Stimulated activated effector memory CD8-positive, alpha-beta T cell treated with anti-CD3 and anti-CD28 coated beads, Interleukin-12 subunit alpha, Interleukin-12 subunit beta, amount 100 ng/mL, for 72 hours (primary cell): ENCODE results near the gene EMB.
A peak's percentile ranks its signal among the peaks of the same experiment; 100 is the strongest.
"Not testable (repeated sequence)": the region's sequence is repeated elsewhere in the genome, so short reads cannot be mapped to it uniquely, and the experiment has no call there.

Experiments used
- ATAC-seq: fragments of 150-1000 bp; cut with Tn5 transposase; 2 replicates; pipeline ENCODE4 v1.10.0; 2021
- DNase-seq, 2 donors: peaks; one replicate each; pipeline ENCODE4 v3.0.0; 2021 to 2022; ENCODE audit warnings: low spot score in 2 of 2
- H3K27ac Mint-ChIP-seq: one replicate; pipeline ENCODE4 v1.8.0; 2022; ENCODE audit warnings: mild to moderate bottlenecking, mixed read lengths
- H3K36me3 Mint-ChIP-seq: one replicate; pipeline ENCODE4 v1.8.0; 2022; ENCODE audit warnings: mild to moderate bottlenecking, mixed read lengths
- H3K4me1 Mint-ChIP-seq: one replicate; pipeline ENCODE4 v1.8.0; 2022; ENCODE audit warnings: mixed read lengths
- H3K4me3 Mint-ChIP-seq: one replicate; pipeline ENCODE4 v1.8.0; 2022; ENCODE audit warnings: mild to moderate bottlenecking, mixed read lengths
- H3K9me3 Mint-ChIP-seq: one replicate; pipeline ENCODE4 v1.8.0; 2022; ENCODE audit warnings: mixed read lengths

Gene EMB

GRCh38 chr5:50392289-50392688, 48.8 kb downstream of the EMB start:
- peaks cover 38% of the 10 kb centered on the region for H3K4me1 Mint-ChIP-seq
- peak overlapping the region; percentile 23 for H3K27ac Mint-ChIP-seq
- H3K36me3 Mint-ChIP-seq, result peaks cover 66% of the 10 kb centered on the region
- ATAC-seq, DNase-seq, H3K9me3 Mint-ChIP-seq, H3K4me3 Mint-ChIP-seq: not testable (repeated sequence)

- ATAC-seq, H3K27ac Mint-ChIP-seq, H3K4me3 Mint-ChIP-seq, H3K9me3 Mint-ChIP-seq, DNase-seq: not testable (repeated sequence)
- Mint-ChIP-seq H3K36me3 (peaks cover 56% of the 10 kb centered on the region), H3K4me1 (peaks cover 26% of the 10 kb centered on the region)
Observed at GRCh38 chr5:50384381-50384780, 56.7 kb downstream of the EMB start.

- not testable (repeated sequence) for H3K4me3 Mint-ChIP-seq, H3K27ac Mint-ChIP-seq, H3K36me3 Mint-ChIP-seq, H3K9me3 Mint-ChIP-seq, ATAC-seq, DNase-seq
- peaks cover 36% of the 10 kb centered on the region for H3K4me1 Mint-ChIP-seq
Observed at GRCh38 chr5:50376696-50377095, 64.4 kb downstream of the EMB start.

GRCh38 chr5:50369287-50370033, 71.6 kb downstream of the EMB start:
- not testable (repeated sequence) for H3K36me3 Mint-ChIP-seq, DNase-seq, H3K27ac Mint-ChIP-seq, H3K4me3 Mint-ChIP-seq, ATAC-seq
- peaks cover 10% of the 10 kb centered on the region for H3K9me3 Mint-ChIP-seq
- peaks cover 25% of the 10 kb centered on the region for H3K4me1 Mint-ChIP-seq

GRCh38 chr5:50365426-50366251, 75.4 kb downstream of the EMB start:
- DNase-seq, result no peak
- Mint-ChIP-seq H3K4me3 (no peak overlapping the region), H3K9me3 (peaks cover 10% of the 10 kb centered on the region), H3K27ac (peak overlapping the region; percentile 26), H3K4me1 (peaks cover 32% of the 10 kb centered on the region), H3K36me3 (no peaks in the 10 kb centered on the region)
- ATAC-seq, result peak; percentile 77

- Mint-ChIP-seq H3K4me1 (peaks cover 27% of the 10 kb centered on the region), H3K9me3 (peaks cover 10% of the 10 kb centered on the region), H3K27ac (peak overlapping the region; percentile 54)
- H3K4me3 Mint-ChIP-seq, ATAC-seq, DNase-seq, H3K36me3 Mint-ChIP-seq: not testable (repeated sequence)
Observed at GRCh38 chr5:50364535-50365309, 76.4 kb downstream of the EMB start.

- ATAC-seq (no peak), DNase-seq (no peak)
- peaks cover 8% of the 10 kb centered on the region for H3K4me1 Mint-ChIP-seq
- H3K4me3 Mint-ChIP-seq, result no peak overlapping the region
- no peak overlapping the region for H3K27ac Mint-ChIP-seq
- H3K36me3 Mint-ChIP-seq, result no peaks in the 10 kb centered on the region
- H3K9me3 Mint-ChIP-seq, result no peaks in the 10 kb centered on the region
Observed at GRCh38 chr5:50359187-50359586, 81.9 kb downstream of the EMB start.

- no peak for DNase-seq
- Mint-ChIP-seq H3K4me3 (no peak overlapping the region), H3K4me1 (peaks cover 17% of the 10 kb centered on the region), H3K27ac (no peak overlapping the region), H3K9me3 (peaks cover 7% of the 10 kb centered on the region), H3K36me3 (no peaks in the 10 kb centered on the region)
- ATAC-seq, result peak; percentile 51
Observed at GRCh38 chr5:50352382-50352781, 88.7 kb downstream of the EMB start.
